Measurements from ENCODE around the gene EPN2.

DNA sequence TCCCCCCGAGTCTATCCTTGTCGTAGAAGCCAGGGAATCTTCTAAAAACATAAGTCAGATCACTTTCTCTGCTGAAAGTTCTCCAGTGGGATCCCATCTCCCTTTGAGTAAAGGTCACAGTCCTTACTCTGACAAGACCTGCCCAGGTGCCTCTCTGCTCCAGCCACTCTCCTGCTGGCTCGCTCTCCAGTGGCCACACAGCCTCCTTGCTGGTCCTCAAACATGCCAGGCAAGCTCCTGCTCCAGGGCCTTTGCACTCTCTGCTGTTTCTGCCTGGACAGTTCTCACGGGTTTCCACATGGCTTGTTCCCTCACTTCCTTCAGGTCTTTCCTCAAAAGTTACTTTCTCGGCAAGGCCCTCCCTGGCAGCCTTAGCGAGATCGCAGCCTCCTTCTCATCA, 122.0 kb downstream of the EPN2 start:
- TF ChIP-seq, protein P1, sequence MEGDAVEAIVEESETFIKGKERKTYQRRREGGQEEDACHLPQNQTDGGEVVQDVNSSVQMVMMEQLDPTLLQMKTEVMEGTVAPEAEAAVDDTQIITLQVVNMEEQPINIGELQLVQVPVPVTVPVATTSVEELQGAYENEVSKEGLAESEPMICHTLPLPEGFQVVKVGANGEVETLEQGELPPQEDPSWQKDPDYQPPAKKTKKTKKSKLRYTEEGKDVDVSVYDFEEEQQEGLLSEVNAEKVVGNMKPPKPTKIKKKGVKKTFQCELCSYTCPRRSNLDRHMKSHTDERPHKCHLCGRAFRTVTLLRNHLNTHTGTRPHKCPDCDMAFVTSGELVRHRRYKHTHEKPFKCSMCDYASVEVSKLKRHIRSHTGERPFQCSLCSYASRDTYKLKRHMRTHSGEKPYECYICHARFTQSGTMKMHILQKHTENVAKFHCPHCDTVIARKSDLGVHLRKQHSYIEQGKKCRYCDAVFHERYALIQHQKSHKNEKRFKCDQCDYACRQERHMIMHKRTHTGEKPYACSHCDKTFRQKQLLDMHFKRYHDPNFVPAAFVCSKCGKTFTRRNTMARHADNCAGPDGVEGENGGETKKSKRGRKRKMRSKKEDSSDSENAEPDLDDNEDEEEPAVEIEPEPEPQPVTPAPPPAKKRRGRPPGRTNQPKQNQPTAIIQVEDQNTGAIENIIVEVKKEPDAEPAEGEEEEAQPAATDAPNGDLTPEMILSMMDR (IDR thresholded peaks at IDR 0.05 in 2 of 3, conservative IDR thresholded peaks at IDR 0.05 in 1 of 3; ENCODE audit: borderline replicate concordance in 1 of 3, insufficient read depth in 1 of 3, low read depth in 2 of 3, low read length in 2 of 3): no peak
- TF ChIP-seq CEBPB (IDR thresholded peaks at IDR 0.05; ENCODE audit: low read depth): no peak
- no peak for TF ChIP-seq POLR2AphosphoS5 (IDR thresholded peaks at IDR 0.05; ENCODE audit: low read depth, low read length)
- TF ChIP-seq EZH2 (IDR thresholded peaks at IDR 0.05): no peak
- TF ChIP-seq EGR1 (IDR thresholded peaks at IDR 0.05; ENCODE audit: low read depth): no peak
- TF ChIP-seq RAD21 (IDR thresholded peaks at IDR 0.05; ENCODE audit: low read depth): no peak
- TF ChIP-seq FOSL1 (IDR thresholded peaks at IDR 0.05; ENCODE audit: low read depth): no peak
- TF ChIP-seq EZH2phosphoT487 (IDR thresholded peaks at IDR 0.05; ENCODE audit: borderline replicate concordance): no peak
- TF ChIP-seq, protein P2, sequence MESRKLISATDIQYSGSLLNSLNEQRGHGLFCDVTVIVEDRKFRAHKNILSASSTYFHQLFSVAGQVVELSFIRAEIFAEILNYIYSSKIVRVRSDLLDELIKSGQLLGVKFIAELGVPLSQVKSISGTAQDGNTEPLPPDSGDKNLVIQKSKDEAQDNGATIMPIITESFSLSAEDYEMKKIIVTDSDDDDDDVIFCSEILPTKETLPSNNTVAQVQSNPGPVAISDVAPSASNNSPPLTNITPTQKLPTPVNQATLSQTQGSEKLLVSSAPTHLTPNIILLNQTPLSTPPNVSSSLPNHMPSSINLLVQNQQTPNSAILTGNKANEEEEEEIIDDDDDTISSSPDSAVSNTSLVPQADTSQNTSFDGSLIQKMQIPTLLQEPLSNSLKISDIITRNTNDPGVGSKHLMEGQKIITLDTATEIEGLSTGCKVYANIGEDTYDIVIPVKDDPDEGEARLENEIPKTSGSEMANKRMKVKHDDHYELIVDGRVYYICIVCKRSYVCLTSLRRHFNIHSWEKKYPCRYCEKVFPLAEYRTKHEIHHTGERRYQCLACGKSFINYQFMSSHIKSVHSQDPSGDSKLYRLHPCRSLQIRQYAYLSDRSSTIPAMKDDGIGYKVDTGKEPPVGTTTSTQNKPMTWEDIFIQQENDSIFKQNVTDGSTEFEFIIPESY (IDR thresholded peaks at IDR 0.05; ENCODE audit: extremely low read depth, insufficient replicate concordance, low read length): no peak
